Fibroblast of lung (primary cell): ENCODE data around the gene ZNG1C.
"Not testable (repeated sequence)": the region's sequence is repeated elsewhere in the genome, so short reads cannot be mapped to it uniquely, and the experiment has no call there.

Experiments used
- CTCF ChIP-seq, 2 donors: IDR thresholded peaks in 1 of 2; conservative IDR thresholded peaks in 1 of 2; 1 replicate in 1 of 2; 2 replicates in 1 of 2; pipeline ENCODE4 v1.5.1; 2011 to 2012; ENCODE audit warnings: low read length in 2 of 2, control low read depth in 1 of 2, inconsistent platforms in 1 of 2, low read depth in 1 of 2, mild to moderate bottlenecking in 1 of 2
- EZH2 ChIP-seq: IDR thresholded peaks from 2 replicates; pipeline ENCODE4 v1.5.1; 2012; ENCODE audit warnings: low read length, control low read depth, mild to moderate bottlenecking; ENCODE audit errors: missing control alignments

- TF ChIP-seq CTCF (conservative IDR thresholded peaks at IDR 0.05 in 1 of 2, IDR thresholded peaks at IDR 0.05 in 1 of 2; ENCODE audit: low read depth in 1 of 2, low read length in 2 of 2); EZH2: not testable (repeated sequence)
Measured at GRCh38 chr9:68323749-68324148, 82.0 kb downstream of the ZNG1C start.
